AG10803 (cell line): ENCODE results near the gene CCDC152.
"Not testable (repeated sequence)": the region's sequence is repeated elsewhere in the genome, so short reads cannot be mapped to it uniquely, and the experiment has no call there.

Experiments used
- DNase-seq: peaks from one replicate; pipeline ENCODE4 v3.0.0; 2010; ENCODE audit warnings: low read depth
- H3K4me3 ChIP-seq: 2 replicates; pipeline ENCODE4 v1.5.1; 2011; ENCODE audit warnings: mild to moderate bottlenecking, low read length, control low read depth
- TF ChIP-seq, protein P1 (sequence below): conservative IDR thresholded peaks from 2 replicates; pipeline ENCODE4 v1.5.1; 2011; ENCODE audit warnings: mild to moderate bottlenecking, low read length, control low read depth, inconsistent platforms

The CCDC152 gene

DNA sequence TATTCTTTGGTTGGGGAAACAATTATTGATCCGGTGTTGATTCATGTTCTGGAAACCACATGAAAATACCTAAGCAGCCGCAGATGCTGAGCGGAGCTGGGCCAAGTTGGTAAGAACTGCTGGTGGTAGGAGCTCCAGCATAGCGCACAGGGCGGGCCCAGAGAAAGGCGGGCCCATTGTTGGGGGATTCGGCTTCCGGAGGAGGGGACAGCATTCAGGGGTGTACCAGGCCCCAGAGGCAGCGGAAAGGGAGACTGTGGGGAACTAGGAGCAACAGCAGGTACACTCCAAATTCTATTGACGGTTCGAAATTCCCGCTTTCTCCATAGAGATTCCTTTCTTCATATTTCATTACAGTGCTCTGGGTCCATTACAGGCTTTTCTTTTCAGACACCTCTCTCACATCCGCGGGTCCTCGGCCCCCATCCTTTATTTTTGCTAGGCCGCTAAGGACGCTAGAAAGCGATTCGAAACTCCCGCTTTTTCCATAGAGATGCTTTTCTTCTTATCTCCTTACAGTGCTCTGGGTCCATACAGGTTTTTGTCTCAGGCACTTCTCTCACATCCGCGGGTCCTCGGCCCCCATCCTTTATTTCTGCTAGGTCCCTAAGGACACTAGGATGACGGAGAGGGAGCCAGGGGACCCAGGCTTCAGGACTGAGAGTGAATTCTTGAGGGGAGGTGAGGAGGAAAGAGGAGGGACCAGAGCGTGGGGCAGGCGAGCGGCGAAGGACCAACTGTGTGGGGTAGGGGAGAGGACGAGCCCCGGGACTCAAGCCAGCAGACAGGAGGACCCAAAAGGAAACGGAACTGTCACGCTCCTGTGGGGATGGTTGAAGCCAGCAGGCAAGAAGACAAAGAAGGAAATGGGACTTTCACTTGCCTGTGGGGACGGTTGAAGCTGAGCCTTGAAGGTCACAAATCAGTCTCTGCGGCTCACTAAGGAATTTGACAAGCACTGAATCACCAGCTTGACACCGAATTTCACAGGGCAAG is at the start of gene CCDC152:
CCDC152 (plus strand) TSS at position 213 of the 996 bp plus-strand sequence. CDS start 2,304 bp downstream, outside the sequence.
- TF ChIP-seq, protein P1, sequence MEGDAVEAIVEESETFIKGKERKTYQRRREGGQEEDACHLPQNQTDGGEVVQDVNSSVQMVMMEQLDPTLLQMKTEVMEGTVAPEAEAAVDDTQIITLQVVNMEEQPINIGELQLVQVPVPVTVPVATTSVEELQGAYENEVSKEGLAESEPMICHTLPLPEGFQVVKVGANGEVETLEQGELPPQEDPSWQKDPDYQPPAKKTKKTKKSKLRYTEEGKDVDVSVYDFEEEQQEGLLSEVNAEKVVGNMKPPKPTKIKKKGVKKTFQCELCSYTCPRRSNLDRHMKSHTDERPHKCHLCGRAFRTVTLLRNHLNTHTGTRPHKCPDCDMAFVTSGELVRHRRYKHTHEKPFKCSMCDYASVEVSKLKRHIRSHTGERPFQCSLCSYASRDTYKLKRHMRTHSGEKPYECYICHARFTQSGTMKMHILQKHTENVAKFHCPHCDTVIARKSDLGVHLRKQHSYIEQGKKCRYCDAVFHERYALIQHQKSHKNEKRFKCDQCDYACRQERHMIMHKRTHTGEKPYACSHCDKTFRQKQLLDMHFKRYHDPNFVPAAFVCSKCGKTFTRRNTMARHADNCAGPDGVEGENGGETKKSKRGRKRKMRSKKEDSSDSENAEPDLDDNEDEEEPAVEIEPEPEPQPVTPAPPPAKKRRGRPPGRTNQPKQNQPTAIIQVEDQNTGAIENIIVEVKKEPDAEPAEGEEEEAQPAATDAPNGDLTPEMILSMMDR, result no peak
- peak; percentile 43 for DNase-seq
- H3K4me3 ChIP-seq, result peak within 1 kb of the TSS; percentile 58

DNA sequence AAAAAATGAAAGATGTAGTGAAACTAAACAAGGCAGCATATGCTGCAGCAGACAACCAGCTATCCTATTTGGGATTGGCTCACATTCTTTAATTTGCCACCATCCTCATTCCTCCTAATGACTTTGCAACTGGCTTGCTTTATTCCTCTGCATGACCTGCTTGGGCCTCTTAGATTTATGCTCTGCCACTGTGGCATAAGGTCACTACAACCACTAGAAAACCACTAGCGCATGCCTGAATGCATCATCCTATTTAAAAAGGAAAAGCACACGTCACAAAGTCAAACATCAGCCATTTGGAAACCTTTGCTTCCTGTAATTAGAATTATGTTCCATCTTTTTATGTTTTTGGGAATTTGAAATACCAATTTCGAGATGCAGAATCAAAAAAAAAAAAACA is 40.8 kb upstream of the CCDC152 start:
- TF ChIP-seq, protein P1, result no peak
- DNase-seq, result peak; percentile 64

GRCh38 chr5:42718591-42718990 is 38.0 kb upstream of the CCDC152 start:
- DNase-seq, result peak; percentile 18
- TF ChIP-seq, protein P1, result no peak
- H3K4me3 ChIP-seq, result no peak overlapping the region

More for the DNA sequence above, 40.8 kb upstream of the CCDC152 start:
- no peak overlapping the region for H3K4me3 ChIP-seq

GRCh38 chr5:42719034-42719433 is 37.6 kb upstream of the CCDC152 start:
- TF ChIP-seq, protein P1, result no peak
- no peak for DNase-seq
- no peak overlapping the region for H3K4me3 ChIP-seq

- no peak for DNase-seq
- H3K4me3 ChIP-seq, result no peak overlapping the region
- TF ChIP-seq, protein P1, result no peak
These were observed 36.4 kb upstream of the CCDC152 start for GRCh38 chr5:42720251-42720650.

DNA sequence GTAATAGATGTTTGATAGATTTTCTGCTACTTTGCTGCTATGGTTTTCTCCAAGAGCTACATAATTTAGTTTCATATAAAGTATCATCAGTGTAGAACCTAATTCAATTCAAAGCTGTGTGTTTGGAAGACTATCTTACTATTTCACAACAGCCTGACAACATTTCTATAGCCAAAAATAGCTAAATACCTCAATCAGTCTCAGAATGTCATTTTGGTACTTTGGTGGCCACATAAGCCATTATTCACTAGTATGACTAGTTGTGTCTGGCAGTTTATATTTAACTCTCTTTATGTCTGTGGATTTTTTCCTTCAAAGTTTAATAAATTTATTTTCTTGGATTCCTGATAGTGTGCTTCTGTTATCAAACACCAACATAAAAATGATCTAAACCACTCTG is 35.1 kb upstream of the CCDC152 start:
- TF ChIP-seq, protein P1, result no peak
- no peak overlapping the region for H3K4me3 ChIP-seq
- peak; percentile 28 for DNase-seq

DNA sequence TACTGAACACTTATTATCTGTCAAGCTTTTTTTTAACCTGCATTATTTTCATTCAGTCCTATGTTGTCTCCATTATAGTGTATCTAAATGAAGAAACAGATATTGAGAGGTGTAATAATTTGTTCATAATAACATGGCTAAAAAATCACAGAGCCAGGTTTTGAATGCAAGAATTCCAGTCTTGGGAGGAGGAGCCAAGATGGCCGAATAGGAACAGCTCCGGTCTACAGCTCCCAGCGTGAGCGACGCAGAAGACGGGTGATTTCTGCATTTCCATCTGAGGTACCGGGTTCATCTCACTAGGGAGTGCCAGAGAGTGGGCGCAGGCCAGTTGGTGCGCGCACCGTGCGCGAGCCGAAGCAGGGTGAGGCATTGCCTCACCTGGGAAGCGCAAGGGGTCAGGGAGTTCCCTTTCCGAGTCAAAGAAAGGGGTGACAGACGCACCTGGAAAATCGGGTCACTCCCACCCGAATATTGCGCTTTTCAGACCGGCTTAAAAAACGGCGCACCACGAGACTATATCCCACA is 22.0 kb upstream of the CCDC152 start:
- H3K4me3 ChIP-seq, DNase-seq: not testable (repeated sequence)
